GM12875 (cell line): ENCODE measurements around the gene GLIS1.

ENCODE experiments used
- H3K4me3 ChIP-seq: one replicate; pipeline ENCODE4 v1.5.1; 2011; ENCODE audit warnings: low read depth, low read length, control low read depth
- CTCF ChIP-seq: IDR thresholded peaks from 2 replicates; pipeline ENCODE4 v1.5.1; 2011; ENCODE audit warnings: low read depth, mild to moderate bottlenecking, control low read depth, inconsistent platforms, low read length, moderate library complexity, borderline replicate concordance; ENCODE audit not compliant: insufficient read depth

GLIS1 gene

DNA sequence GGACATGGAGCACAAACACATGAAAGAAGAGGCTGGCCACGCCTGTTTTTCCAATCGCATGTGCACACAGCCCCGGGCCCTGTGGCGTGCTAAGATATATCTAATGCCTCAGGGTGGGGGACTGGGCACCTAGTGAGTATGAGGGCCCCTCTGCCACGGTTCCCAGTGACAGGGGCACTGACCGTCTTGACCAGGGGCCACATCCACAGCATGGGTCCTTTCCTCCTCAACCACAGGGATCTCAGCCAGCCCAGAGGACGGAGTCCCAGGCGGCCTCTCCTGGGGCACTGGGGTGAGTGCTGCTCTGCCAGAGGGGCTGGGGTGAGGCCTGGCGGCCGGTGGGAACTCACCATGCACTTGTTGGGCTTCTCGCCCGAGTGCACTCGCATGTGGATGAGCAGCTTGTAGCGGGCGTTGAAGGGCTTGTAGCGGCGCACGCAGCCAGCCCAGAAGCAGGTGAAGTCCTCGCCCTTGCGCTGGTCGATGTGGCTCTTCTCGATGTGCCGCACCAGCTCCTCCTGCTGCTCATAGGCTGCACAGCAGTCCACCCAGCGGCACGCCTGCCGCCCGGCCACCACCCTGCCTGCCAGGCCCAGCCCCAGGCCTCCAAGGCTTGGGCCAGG, 145.1 kb downstream of the GLIS1 start:
- no peak overlapping the region for H3K4me3 ChIP-seq
- TF ChIP-seq CTCF = no peak

DNA sequence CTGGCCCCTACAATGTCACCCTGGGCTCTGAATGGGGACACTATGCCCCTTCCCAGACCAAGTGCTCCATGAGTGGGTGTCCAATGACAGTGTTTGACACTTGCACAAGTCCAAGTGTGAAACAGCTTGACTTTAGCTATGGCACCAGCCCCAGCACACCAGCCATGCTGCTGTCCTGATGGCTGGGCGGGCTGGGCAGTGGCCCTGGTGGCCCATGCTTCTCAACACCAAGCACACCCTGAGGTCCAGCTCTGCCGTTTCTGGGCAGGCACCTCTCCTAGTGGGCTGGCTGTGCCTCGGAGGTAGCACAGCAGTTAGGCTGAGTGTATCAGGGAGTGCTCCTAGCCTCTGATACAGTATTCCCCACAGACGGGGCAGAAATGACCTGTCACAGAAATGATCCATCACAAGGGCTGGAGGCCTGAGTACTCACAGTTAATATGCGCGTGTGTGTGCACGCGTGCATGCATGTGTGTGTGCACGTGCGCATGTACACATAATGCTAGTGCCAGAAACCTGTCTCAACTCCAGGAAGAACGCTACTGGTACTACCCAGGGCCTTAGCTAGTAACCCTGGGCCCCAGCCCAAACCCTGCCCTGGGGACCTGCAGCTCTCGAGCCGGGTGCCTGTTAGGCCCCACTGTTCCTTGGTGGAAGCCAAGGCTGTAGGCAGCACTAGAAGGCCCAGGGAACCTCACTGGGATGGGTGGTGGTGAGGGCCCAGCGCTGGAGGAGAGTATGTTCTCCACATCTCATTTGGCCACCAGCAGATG, 145.8 kb downstream of the GLIS1 start:
- no peak overlapping the region for H3K4me3 ChIP-seq
- no peak for TF ChIP-seq CTCF

DNA sequence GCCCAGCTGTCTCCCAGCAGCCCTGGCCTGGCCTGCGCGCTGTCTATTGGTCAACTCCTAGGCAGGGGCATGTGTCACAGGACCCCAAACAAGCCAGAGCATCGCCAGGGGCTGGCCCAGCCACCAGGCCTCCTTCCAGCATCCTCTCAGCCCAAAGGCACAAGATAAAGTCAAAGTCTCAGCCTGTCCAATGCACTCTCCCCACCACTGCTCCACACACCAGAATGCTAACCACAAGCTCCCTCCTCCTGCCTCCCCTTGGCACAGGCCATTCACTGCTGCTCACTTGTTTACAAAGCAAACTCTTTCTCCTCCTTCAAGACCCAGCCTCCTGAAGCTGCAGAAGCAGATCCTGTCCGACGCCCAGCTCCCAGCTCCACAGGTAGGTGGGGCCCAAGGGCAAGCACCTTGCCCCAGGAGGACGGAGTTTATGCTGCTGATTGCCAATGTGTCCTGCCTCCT, 146.4 kb downstream of the GLIS1 start:
- peak; percentile 21; the same call in 1 of the 2 replicates for TF ChIP-seq CTCF
- H3K4me3 ChIP-seq = no peak overlapping the region

- no peak for TF ChIP-seq CTCF
- H3K4me3 ChIP-seq = no peak overlapping the region
Observed at GRCh38 chr1:53591924-53592323, 147.0 kb downstream of the GLIS1 start.

- no peak overlapping the region for H3K4me3 ChIP-seq
- TF ChIP-seq CTCF = no peak
Observed at GRCh38 chr1:53590531-53591515, 148.1 kb downstream of the GLIS1 start.

GRCh38 chr1:53590104-53590503, 148.9 kb downstream of the GLIS1 start:
- no peak for TF ChIP-seq CTCF
- no peak overlapping the region for H3K4me3 ChIP-seq
